Liver (tissue), 3 donors: ENCODE data around the gene SERPINB13.

Experiments
- EGR1 ChIP-seq, 2 donors: IDR thresholded peaks; 2 replicates each; pipeline ENCODE4 v1.6.1; 2016 to 2018; ENCODE audit warnings: antibody characterized with exemption in 2 of 2, low read depth in 2 of 2
- FOXA1 ChIP-seq: IDR thresholded peaks from 2 replicates; pipeline ENCODE4 v1.6.1; 2016; ENCODE audit warnings: antibody characterized with exemption
- GABPA ChIP-seq, 2 donors: IDR thresholded peaks in 1 of 2; conservative IDR thresholded peaks in 1 of 2; 2 replicates each; pipeline ENCODE4 v1.6.1; 2016; ENCODE audit warnings: antibody characterized with exemption in 2 of 2, mild to moderate bottlenecking in 1 of 2, moderate library complexity in 1 of 2
- HNF4G ChIP-seq: IDR thresholded peaks from 2 replicates; pipeline ENCODE4 v1.6.1; 2016; ENCODE audit warnings: antibody characterized with exemption
- JUND ChIP-seq, 2 donors: IDR thresholded peaks; 2 replicates each; pipeline ENCODE4 v1.6.1; 2016; ENCODE audit warnings: antibody characterized with exemption in 2 of 2
- RAD21 ChIP-seq, 2 donors: IDR thresholded peaks; 2 replicates each; pipeline ENCODE4 v1.6.1; 2016; ENCODE audit warnings: antibody characterized with exemption in 2 of 2, mild to moderate bottlenecking in 2 of 2
- TAF1 ChIP-seq: conservative IDR thresholded peaks from 2 replicates; pipeline ENCODE4 v1.6.1; 2016; ENCODE audit warnings: antibody characterized with exemption, mild to moderate bottlenecking
- YY1 ChIP-seq: IDR thresholded peaks from 2 replicates; pipeline ENCODE4 v1.6.1; 2016; ENCODE audit warnings: antibody characterized with exemption, mild to moderate bottlenecking
- TF ChIP-seq, protein P1 (sequence below): fragments of 150-350 bp; IDR thresholded peaks from 2 replicates; pipeline ENCODE4 v1.5.1; 2017; ENCODE audit warnings: improper control_type of control experiment, low read depth, low read length; ENCODE audit not compliant: missing input control
- TF ChIP-seq, protein P2 (sequence below): IDR thresholded peaks from 2 replicates; pipeline ENCODE4 v1.6.1; 2016; ENCODE audit warnings: antibody characterized with exemption, mild to moderate bottlenecking
- TF ChIP-seq, protein P3 (sequence below): IDR thresholded peaks from 2 replicates; pipeline ENCODE4 v1.6.1; 2016; ENCODE audit warnings: antibody characterized with exemption
- TF ChIP-seq, protein P4 (sequence below): IDR thresholded peaks from 2 replicates; pipeline ENCODE4 v1.6.1; 2016; ENCODE audit warnings: antibody characterized with exemption
- donor health status: healthy.
- donor health status: healthy.

DNA sequence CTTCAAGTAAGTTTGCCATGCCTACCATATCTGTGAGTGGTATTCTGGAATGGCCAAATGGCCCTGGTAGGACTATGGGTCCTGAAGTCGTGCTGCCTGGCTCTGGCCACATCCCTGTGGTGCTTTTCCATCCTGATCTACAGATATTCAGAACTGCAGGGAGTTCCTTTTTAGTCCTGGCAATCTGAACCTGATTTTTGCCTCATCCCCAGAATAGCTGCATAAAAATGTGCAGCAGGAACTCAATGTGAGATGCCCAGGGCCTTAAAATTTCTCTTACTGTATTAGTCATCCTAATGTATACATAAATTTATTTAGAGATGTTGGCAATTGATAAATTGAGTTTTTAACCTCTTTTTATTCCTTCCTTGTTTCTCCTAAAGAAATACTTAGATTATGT lies 5.3 kb downstream of the SERPINB13 start:
- TF ChIP-seq, protein P1, sequence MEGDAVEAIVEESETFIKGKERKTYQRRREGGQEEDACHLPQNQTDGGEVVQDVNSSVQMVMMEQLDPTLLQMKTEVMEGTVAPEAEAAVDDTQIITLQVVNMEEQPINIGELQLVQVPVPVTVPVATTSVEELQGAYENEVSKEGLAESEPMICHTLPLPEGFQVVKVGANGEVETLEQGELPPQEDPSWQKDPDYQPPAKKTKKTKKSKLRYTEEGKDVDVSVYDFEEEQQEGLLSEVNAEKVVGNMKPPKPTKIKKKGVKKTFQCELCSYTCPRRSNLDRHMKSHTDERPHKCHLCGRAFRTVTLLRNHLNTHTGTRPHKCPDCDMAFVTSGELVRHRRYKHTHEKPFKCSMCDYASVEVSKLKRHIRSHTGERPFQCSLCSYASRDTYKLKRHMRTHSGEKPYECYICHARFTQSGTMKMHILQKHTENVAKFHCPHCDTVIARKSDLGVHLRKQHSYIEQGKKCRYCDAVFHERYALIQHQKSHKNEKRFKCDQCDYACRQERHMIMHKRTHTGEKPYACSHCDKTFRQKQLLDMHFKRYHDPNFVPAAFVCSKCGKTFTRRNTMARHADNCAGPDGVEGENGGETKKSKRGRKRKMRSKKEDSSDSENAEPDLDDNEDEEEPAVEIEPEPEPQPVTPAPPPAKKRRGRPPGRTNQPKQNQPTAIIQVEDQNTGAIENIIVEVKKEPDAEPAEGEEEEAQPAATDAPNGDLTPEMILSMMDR = no peak
- TF ChIP-seq RAD21 (IDR thresholded peaks at IDR 0.05) = no peak
- TF ChIP-seq JUND (IDR thresholded peaks at IDR 0.05) = no peak
- TF ChIP-seq, protein P2, sequence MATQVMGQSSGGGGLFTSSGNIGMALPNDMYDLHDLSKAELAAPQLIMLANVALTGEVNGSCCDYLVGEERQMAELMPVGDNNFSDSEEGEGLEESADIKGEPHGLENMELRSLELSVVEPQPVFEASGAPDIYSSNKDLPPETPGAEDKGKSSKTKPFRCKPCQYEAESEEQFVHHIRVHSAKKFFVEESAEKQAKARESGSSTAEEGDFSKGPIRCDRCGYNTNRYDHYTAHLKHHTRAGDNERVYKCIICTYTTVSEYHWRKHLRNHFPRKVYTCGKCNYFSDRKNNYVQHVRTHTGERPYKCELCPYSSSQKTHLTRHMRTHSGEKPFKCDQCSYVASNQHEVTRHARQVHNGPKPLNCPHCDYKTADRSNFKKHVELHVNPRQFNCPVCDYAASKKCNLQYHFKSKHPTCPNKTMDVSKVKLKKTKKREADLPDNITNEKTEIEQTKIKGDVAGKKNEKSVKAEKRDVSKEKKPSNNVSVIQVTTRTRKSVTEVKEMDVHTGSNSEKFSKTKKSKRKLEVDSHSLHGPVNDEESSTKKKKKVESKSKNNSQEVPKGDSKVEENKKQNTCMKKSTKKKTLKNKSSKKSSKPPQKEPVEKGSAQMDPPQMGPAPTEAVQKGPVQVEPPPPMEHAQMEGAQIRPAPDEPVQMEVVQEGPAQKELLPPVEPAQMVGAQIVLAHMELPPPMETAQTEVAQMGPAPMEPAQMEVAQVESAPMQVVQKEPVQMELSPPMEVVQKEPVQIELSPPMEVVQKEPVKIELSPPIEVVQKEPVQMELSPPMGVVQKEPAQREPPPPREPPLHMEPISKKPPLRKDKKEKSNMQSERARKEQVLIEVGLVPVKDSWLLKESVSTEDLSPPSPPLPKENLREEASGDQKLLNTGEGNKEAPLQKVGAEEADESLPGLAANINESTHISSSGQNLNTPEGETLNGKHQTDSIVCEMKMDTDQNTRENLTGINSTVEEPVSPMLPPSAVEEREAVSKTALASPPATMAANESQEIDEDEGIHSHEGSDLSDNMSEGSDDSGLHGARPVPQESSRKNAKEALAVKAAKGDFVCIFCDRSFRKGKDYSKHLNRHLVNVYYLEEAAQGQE = no peak
- no peak for TF ChIP-seq TAF1
- TF ChIP-seq, protein P3, sequence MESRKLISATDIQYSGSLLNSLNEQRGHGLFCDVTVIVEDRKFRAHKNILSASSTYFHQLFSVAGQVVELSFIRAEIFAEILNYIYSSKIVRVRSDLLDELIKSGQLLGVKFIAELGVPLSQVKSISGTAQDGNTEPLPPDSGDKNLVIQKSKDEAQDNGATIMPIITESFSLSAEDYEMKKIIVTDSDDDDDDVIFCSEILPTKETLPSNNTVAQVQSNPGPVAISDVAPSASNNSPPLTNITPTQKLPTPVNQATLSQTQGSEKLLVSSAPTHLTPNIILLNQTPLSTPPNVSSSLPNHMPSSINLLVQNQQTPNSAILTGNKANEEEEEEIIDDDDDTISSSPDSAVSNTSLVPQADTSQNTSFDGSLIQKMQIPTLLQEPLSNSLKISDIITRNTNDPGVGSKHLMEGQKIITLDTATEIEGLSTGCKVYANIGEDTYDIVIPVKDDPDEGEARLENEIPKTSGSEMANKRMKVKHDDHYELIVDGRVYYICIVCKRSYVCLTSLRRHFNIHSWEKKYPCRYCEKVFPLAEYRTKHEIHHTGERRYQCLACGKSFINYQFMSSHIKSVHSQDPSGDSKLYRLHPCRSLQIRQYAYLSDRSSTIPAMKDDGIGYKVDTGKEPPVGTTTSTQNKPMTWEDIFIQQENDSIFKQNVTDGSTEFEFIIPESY = no peak
- TF ChIP-seq YY1 = no peak
- TF ChIP-seq GABPA (IDR thresholded peaks at IDR 0.05 in 1 of 2, conservative IDR thresholded peaks at IDR 0.05 in 1 of 2) = no peak
- TF ChIP-seq, protein P4, sequence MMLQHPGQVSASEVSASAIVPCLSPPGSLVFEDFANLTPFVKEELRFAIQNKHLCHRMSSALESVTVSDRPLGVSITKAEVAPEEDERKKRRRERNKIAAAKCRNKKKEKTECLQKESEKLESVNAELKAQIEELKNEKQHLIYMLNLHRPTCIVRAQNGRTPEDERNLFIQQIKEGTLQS = no peak
- TF ChIP-seq HNF4G = no peak
- no peak for TF ChIP-seq EGR1 (IDR thresholded peaks at IDR 0.05; ENCODE audit: low read depth in 2 of 2)
- TF ChIP-seq FOXA1 = no peak
